ENCODE measurements around the gene PRIMA1.

Gene PRIMA1

DNA sequence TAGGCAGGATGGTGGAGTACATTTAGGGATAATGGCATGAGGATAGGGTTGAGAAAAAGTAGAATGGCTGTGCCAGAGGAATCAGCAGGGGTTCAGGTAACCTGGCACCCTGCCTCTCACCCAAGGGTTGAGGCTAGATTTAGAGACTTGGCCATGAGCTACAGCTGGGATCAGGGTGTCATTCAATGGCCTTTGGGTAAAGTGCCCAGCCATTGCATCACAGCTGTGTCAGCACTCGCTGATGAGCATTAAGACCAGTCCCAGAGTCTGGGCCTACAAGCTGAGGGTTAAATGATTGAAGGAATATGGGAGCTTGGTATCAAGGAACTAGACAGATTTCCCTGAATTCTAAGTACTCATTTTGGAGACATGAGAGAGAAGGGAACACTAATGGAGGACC, 113.9 kb downstream of the PRIMA1 start:
- no peak for DNase-seq (ENCODE audit: low spot score)

GRCh38 chr14:93669632-93670031, 118.7 kb downstream of the PRIMA1 start:
- DNase-seq (ENCODE audit: low spot score) = no peak

All from kidney capillary endothelial cell (primary cell).